Thyroid gland (tissue), 4 donors: Measurements from ENCODE around the gene NAALADL2. TPM values are rescaled to one million over a fixed set of nuclear protein-coding genes. Genes with fewer than 3 reads are reported as not detected.

ENCODE experiments used
- DNase-seq, 2 donors: peaks; one replicate each; pipeline ENCODE4 v3.0.0-alpha.2; 2019
- H3K27ac ChIP-seq, 3 donors: fragments of 200-600 bp; sonication (generic); 1 replicate in 2 of 3; 2 replicates in 1 of 3; pipeline ENCODE4 v1.5.1; 2016 to 2019; ENCODE audit warnings: mild to moderate bottlenecking in 1 of 3, moderate library complexity in 1 of 3
- H3K27me3 ChIP-seq: fragments of 200-600 bp; sonication (generic); one replicate; pipeline ENCODE4 v1.5.1; 2019
- H3K36me3 ChIP-seq, 2 donors: fragments of 200-600 bp; sonication (generic); one replicate each; pipeline ENCODE4 v1.5.1; 2016 to 2019
- H3K4me1 ChIP-seq, 2 donors: fragments of 200-600 bp; sonication (generic); one replicate each; pipeline ENCODE4 v1.5.1; 2017 to 2019
- H3K4me3 ChIP-seq, 3 donors: fragments of 200-600 bp; sonication (generic); replicated peaks in 1 of 3; 1 replicate in 2 of 3; 2 replicates in 1 of 3; pipeline ENCODE4 v1.5.1; 2016; ENCODE audit warnings: mild to moderate bottlenecking in 1 of 3
- H3K9me3 ChIP-seq: fragments of 200-600 bp; sonication (generic); one replicate; pipeline ENCODE4 v1.5.1; 2017
- POLR2A ChIP-seq, 2 donors: fragments of 450-650 bp; IDR thresholded peaks; one replicate each; pipeline ENCODE4 v1.6.1; 2017; ENCODE audit warnings: antibody characterized with exemption in 2 of 2, mild to moderate bottlenecking in 2 of 2, moderate library complexity in 1 of 2
- WGBS, 2 donors: methylation state at CpG; one replicate each; pipeline ENCODE4 v1.1.5; 2017; 5-methylcytosine and 5-hydroxymethylcytosine counted together
- intact Hi-C: fragments of 100-400 bp; cut with DNase I; formaldehyde crosslinking; loops from one replicate; pipeline ENCODE4 v1.15.1; 2023
- total RNA-seq, 4 donors: library from RNA; depleted of rRNA; stranded (reverse); fragments of >200 nt; gene quantifications; one replicate each; pipeline ENCODE4 v1.2.3, GENCODE V29; 2016
- TF ChIP-seq, protein P1 (sequence below), 6 experiments: fragments of 200-600 bp in 3 of 6; fragments of 450-650 bp in 3 of 6; sonication (generic) in 3 of 6; IDR thresholded peaks; one replicate each; pipeline ENCODE4 v1.5.1; 2016 to 2019; ENCODE audit warnings: antibody characterized with exemption in 6 of 6, mild to moderate bottlenecking in 2 of 6, inconsistent platforms in 1 of 6, moderate library complexity in 1 of 6

The NAALADL2 gene
- total RNA-seq, 4 donors from 2014 or later, result 7.6 to 14.7 (median 9.0) TPM

- WGBS, 2 donors, result 97% methylated on average over 6 of the region's 6 CpGs
Observed at GRCh38 chr3:174883881-174884675, 24.9 kb downstream of the NAALADL2 start.

DNA sequence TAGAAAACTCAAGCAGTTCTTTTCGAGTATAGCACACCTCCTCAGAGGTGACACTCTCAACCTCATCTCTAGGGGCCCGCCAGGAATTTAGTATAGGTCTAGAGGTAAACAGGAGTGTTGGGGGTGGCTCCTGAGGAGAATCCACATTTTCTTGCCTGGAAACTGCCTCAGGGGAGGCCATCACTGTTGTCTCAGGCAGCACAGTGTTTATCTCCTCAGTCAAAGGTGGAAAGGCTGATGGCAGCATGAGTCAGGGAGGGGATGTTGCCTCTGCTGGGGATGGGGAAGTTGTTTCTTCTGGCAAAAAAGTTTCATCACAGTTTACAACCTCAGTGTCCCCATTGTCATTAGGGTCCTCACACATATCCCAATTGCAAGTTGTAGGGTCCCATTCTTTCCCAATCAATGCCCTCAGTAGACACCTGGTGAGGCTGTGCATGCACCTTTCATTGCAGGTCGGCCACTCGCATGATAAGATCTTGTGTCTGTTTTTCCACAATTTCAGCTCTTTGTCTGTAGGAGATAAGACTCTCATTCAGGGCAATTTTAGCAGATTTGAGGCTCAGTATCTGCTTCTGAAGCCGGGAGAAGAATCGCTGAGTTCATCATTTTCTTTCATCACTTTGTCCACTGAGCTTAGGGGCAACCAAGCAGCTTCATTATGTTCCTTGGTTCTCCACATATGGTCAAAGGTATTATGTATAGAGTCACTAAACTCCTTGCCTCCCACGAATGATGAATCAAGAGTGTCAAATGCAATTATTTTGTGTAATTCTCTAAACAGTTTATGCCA is 25.8 kb downstream of the NAALADL2 start:
- no peak for DNase-seq
- no peaks in the 10 kb centered on the region for H3K4me1 ChIP-seq
- no peaks in the 10 kb centered on the region for H3K27me3 ChIP-seq
- 81 to 89% methylated on average over 7 of the region's 7 CpGs for WGBS, 2 donors
- no peaks in the 10 kb centered on the region for H3K36me3 ChIP-seq
- TF ChIP-seq, protein P1, sequence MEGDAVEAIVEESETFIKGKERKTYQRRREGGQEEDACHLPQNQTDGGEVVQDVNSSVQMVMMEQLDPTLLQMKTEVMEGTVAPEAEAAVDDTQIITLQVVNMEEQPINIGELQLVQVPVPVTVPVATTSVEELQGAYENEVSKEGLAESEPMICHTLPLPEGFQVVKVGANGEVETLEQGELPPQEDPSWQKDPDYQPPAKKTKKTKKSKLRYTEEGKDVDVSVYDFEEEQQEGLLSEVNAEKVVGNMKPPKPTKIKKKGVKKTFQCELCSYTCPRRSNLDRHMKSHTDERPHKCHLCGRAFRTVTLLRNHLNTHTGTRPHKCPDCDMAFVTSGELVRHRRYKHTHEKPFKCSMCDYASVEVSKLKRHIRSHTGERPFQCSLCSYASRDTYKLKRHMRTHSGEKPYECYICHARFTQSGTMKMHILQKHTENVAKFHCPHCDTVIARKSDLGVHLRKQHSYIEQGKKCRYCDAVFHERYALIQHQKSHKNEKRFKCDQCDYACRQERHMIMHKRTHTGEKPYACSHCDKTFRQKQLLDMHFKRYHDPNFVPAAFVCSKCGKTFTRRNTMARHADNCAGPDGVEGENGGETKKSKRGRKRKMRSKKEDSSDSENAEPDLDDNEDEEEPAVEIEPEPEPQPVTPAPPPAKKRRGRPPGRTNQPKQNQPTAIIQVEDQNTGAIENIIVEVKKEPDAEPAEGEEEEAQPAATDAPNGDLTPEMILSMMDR (IDR thresholded peaks at IDR 0.05), result no peak
- TF ChIP-seq POLR2A (IDR thresholded peaks at IDR 0.05), result no peak
- intact Hi-C loops, result no loop called here
- H3K9me3 ChIP-seq, result no peaks in the 10 kb centered on the region
- H3K27ac ChIP-seq, result no peak overlapping the region
- no peak overlapping the region for H3K4me3 ChIP-seq

More at GRCh38 chr3:174883881-174884675, 24.9 kb downstream of the NAALADL2 start:
- H3K27me3 ChIP-seq, result no peaks in the 10 kb centered on the region
- no peak for DNase-seq
- no peaks in the 10 kb centered on the region for H3K9me3 ChIP-seq
- H3K4me1 ChIP-seq, result no peaks in the 10 kb centered on the region
- TF ChIP-seq, protein P1 (IDR thresholded peaks at IDR 0.05), result no peak
- TF ChIP-seq POLR2A (IDR thresholded peaks at IDR 0.05), result no peak
- no peaks in the 10 kb centered on the region for H3K36me3 ChIP-seq
- intact Hi-C loops, result no loop called here
- H3K4me3 ChIP-seq, result no peak overlapping the region
- no peak overlapping the region for H3K27ac ChIP-seq

GRCh38 chr3:174891524-174892203 is 32.5 kb downstream of the NAALADL2 start:
- Histone ChIP-seq H3K4me1 (peaks cover 0 to 6% of the 10 kb centered on the region in 2 donors), H3K4me3 (no peak overlapping the region), H3K27me3 (no peaks in the 10 kb centered on the region), H3K27ac (no peak overlapping the region), H3K9me3 (no peaks in the 10 kb centered on the region), H3K36me3 (no peaks in the 10 kb centered on the region)
- TF ChIP-seq, protein P1 (IDR thresholded peaks at IDR 0.05), result no peak
- TF ChIP-seq POLR2A (IDR thresholded peaks at IDR 0.05), result no peak
- WGBS, 2 donors, result 59 to 68% methylated on average over 6 of the region's 6 CpGs
- intact Hi-C loops, result no loop called here
- peak; percentile 72 to 76 for DNase-seq

DNA sequence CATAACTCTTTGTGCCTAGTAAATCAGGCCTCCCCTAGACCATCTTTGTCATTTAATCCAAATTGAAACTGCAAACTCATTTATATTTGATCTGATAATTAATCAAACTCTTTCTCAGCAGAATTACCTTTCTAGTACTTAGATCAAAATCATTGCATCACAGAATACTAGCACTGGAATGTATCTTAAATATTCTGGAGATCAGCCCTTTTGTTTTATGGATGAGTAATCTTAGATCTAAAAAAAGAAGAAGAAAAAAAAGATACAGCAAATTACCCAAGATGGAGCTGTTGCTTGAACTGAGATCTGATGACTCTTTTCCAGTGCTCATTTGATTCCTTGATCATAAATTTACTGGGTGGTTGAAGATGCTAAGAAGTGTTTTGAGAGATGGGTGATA is 47.9 kb downstream of the NAALADL2 start:
- Histone ChIP-seq H3K4me3 (no peak overlapping the region), H3K36me3 (no peaks in the 10 kb centered on the region), H3K27me3 (no peaks in the 10 kb centered on the region), H3K4me1 (no peaks in the 10 kb centered on the region), H3K9me3 (no peaks in the 10 kb centered on the region), H3K27ac (no peak overlapping the region)
- TF ChIP-seq, protein P1 (IDR thresholded peaks at IDR 0.05), result no peak
- no peak for TF ChIP-seq POLR2A (IDR thresholded peaks at IDR 0.05)
- DNase-seq, result no peak
- intact Hi-C loops, result no loop called here
